GM04504 (cell line): ENCODE data around the gene BTRC.
"Not testable (repeated sequence)": the region's sequence is repeated elsewhere in the genome, so short reads cannot be mapped to it uniquely, and the experiment has no call there.

Source experiments
- DNase-seq: peaks from one replicate; pipeline ENCODE4 v3.0.0-alpha.2; 2012; ENCODE audit warnings: low read depth

Gene BTRC

DNA sequence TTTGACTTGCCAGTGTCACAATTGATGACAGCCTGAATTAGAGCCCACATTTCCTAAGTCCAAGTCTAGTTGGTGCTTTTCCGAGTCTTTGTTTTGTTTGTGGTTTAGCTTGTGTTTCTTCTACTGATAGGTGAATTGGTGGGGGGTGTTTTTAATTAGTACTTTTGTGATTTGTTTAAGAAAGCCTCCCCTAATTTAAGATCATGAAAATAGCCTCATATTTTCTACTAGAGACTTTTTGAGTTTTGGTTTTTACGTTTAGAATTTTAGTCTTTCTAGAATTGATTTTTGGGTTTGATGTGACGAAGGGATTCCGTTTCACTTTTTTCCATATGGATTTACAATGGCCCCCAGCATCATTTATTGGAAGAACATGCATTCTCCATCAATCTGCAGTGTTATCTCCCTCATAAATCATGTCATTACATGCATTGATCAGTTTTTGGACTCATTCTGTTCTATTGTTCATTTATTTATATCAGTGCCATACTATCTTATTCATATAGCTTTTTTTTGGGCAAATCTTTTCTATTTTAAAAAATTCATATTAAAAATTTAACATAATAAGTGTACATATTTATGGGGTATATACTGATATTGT lies 32.8 kb downstream of the BTRC start:
- no peak for DNase-seq

DNA sequence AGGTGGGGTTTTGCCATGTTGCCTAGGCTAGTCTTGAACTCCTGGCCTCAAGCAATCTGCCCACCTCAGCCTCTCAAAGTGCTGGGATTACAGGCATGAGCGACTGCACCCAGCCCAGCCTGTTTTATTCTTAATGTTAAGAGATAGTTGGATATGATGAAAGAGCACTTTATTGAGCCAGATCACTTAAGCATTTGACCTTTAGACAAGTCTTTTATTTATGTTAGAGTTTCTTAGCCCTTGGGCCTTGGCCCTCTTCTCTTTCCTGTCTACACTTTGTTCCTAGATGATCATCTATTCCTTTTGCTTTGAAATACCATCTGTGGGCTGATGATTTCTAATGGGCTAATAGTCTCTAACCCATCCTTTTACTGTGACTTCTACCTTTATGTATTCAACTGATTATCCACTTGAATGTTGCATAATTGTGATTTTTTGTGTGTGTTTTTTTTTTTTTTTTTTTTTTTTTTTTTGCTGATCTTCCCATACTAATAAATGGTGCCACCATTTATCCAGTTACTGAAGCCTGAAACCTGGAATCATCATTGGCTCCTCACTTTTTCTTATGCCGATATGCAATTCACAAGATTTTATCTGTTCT lies 34.8 kb downstream of the BTRC start:
- DNase-seq: no peak

DNA sequence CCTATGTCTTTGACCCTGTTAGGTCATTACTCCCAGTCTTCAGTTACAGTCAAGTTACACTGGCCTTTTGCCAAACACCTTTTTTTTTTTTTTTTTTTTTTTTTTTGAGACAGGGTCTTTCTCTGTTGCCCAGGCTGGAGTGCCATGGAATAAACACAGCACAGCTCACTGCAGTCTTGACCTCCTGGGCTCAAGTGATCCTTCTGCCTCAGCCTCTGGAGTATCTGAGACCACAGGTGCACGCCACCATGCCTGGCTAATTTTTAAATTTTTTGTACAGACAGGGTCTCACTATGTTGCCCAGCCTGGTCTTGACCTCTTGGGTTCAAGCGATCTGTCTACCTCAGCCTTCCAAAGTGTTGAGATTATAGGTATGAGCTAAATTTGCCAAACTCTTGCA lies 35.6 kb downstream of the BTRC start:
- DNase-seq: not testable (repeated sequence)

DNA sequence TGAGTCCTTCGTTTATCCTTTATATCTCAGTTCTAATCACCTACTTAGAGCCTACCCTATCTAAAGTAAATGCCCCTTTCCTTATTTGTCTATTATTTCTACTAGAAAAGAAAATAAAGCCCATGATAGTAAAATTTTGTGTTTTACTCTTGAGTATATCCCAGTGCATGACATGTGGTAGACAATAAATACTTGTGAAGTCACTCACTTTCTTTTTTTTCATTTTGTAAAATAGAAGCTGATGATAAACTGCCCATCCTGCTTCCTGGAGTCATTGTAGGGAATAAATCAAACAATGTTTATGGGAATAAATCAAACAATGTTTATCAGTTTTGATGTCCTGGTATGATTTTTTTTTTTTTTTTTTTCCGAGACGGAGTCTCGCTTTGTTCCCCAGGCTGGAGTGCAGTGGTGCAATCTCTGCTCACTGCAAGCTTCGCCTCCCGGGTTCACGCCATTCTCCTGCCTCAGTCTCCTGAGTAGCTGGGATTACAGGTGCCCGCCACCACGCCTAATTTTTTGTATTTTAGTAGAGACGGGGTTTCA lies 36.1 kb downstream of the BTRC start:
- DNase-seq: no peak

DNA sequence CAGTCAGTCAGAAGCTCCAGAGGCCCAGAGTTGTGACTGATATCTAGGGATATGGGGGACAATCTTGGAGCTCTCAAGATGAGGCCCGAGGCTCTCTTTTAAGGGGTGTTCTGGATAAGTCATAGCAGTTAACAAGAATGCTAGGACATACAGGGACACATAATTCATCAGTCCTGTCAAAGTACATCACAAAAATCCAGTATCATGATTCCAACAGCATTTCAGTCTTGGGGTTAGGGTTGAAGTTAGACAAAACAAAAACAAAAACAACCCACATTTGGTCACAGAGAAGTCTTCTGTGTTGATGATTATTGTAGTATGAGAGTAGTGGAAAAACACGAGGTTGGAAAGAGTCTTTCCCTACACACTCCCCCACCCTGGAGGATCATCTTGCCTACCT lies 39.4 kb downstream of the BTRC start:
- no peak for DNase-seq

DNA sequence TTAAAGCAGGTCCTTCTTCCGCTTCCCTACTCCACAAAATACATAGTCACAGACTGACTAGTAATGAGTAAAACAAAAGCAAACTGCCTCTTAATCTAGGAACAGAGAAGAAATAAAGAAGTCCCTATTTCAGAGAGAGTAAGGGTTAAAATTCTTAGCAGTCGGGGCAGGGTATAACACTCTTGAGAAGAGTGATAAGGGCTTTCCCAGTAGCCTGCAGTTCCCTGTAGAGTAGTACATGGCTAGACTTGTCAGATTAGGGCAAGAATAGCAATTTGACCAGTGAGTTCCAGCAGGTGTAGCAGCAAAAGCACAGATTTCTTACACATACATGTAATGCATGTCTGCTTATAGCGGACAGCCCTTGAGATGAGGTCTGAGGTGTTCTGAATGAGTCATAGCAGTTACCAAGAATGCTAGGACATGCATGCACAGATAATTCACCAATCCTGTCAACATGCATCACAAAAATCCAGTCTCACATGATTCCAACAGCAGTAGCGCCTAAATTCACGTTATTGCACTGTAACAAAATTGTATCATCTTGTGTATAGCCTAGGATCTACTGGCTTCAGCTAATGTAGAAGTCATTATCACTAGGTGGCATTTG lies 40.7 kb downstream of the BTRC start:
- DNase-seq: no peak

DNA sequence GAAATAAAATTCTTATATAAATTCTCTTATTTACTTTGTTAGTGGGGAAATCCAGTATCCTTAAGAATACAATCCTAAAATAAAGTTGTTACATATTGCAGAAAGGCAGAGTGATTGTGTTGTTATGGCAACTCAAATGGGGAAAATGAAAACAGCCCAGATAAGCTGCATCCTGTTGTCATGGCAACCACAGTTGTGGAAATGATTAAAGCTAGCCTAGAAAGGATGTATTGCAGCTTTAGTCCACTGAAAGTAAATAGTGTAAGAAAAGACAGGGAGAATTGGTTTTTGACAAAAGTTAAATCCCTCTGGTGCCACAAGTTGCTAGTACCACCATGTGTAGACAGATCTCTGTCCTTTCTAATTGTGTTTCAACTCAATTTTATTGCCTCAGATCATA lies 43.2 kb downstream of the BTRC start:
- DNase-seq: peak; percentile 29

DNA sequence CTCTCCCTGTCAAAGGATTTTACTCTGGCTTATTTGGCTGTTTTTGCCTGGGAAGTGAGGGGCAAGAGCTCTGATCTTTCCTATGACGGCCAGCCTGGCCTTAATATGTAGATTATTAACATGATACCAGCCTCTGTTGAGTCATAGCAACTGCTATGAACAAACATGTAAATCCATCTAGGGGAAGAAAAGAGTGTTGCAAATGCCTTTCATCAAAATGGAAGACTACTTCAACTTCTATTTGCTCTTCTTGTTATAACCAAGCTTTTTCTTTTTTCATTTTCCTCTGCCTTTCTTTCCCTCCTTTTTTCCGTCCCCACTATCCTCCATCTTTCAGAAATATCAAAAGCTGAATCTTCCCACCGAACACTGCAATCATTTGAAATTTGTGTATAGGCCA lies 46.6 kb downstream of the BTRC start:
- DNase-seq: no peak

DNA sequence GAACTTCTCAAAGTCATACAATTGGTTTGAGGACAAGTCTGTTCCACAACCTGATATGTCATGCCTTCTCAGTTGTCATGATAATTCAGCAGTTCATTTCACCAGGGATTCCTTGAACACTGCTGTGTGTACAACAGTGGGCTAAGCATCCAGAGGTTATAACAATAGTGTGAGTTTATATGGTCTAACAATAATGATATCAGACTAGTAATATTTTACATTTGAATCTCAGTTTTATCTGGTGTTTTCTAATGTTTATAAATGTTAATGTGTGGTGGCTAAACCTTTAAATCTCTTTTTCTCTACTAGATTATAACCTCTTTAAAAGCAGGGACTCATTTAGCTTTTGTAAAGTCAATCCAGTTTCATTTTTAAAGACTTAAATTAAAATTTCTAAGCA lies 48.7 kb downstream of the BTRC start:
- no peak for DNase-seq

DNA sequence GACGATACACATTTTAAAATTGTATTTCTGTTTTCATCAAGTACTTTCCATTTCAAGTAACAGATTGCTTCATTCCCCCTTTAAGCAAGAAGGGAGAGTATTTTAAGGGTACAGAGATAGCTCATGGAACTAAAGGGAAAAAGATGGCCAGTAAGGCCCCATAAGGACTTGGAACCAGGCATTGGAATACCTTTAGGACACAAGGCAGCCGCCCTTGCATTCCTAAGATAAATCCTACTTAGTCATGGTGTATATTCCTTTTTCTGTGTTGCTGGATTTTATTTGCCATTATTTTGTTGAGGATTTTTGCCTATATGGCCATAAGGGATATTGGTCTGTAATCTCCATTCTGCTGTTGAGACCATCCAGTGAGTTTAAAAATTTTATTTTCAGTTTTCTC lies 49.2 kb downstream of the BTRC start:
- DNase-seq: no peak

DNA sequence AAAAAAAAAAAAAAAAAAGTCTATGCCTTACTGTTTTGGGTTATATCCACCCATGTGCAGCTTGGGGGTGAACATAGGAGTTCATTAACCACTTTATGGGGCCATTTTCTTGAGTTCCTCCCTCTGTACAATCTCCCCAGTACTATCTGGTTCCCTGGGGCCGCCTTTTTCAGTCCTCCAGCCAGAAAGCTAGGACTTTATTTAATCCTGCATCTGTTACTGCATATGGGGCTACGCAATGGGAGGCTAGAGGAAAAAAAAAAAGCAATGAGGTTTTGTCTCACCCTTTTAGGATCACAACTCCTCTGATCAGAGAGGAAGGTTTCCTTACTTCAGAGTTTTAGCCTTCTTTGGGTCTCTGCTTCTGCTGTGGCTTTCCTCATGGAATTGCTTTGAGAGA lies 51.0 kb downstream of the BTRC start:
- DNase-seq: no peak

DNA sequence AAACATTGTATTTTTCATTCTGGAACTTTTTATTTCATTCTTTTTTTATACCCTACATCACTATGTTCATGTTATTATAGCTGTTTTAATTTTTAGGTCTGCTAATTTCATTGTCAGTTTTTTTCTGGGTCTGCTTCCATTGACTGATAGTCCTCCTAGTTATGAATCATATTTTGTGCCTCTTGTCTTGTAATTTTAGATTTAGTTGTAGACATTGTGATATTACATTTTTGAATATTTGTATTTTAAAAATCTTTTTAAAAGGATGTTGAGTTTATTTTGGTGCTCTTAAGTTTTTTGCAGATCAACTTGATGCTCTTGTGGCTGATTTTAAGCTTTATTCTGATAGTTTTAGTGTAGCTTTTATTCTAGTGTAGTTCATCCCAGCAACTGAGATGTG lies 57.6 kb downstream of the BTRC start:
- DNase-seq: no peak

DNA sequence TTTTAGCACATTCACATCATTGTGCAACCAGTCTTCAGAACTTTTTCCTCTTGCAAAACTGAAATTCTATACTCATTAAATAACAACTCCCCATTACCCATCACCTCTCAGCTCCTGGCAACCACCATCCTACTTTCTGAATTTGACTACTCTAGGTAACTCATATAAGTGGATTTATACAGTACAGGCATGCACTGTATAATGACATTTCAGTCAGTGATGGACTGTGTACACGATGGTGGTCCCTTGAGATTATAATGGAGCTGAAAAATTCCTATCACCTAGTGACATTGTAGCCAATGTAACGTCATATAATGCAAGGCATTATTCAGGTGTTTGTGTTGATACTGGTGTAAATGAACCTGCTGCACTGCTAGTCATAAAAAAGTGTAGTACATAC lies 60.1 kb downstream of the BTRC start:
- no peak for DNase-seq

DNA sequence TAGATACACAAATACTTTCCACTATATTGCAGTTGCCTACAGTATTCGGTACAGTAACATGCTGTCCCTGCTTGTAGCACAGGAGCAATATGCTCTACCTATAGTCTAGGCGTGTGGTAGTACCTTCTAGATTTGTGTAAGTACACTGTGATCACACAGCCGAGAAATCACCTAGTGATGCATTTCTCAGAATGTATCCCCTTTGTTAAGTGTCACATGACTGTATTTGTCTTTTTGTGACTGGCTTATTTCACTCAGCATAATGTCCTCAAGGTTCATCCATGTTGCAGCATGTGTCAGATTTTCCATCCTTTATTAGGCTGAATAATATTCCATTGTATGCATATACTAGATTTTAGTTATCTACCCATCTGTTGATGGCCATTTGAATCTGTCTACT lies 61.9 kb downstream of the BTRC start:
- no peak for DNase-seq

DNA sequence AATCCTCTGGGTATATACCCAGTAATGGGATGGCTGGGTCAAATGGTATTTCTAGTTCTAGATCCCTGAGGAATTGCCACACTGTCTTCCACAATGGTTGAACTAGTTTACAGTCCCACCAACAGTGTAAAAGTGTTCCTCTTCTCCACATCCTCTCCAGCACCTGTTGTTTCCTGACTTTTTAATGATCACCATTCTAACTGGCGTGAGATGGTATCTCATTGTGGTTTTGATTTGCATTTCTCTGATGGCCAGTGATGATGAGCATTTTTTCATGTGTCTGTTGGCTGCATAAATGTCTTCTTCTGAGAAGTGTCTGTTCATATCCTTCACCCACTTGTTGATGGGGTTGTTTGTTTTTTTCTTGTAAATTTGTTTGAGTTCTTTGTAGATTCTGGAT lies 68.0 kb downstream of the BTRC start:
- DNase-seq: not testable (repeated sequence)

DNA sequence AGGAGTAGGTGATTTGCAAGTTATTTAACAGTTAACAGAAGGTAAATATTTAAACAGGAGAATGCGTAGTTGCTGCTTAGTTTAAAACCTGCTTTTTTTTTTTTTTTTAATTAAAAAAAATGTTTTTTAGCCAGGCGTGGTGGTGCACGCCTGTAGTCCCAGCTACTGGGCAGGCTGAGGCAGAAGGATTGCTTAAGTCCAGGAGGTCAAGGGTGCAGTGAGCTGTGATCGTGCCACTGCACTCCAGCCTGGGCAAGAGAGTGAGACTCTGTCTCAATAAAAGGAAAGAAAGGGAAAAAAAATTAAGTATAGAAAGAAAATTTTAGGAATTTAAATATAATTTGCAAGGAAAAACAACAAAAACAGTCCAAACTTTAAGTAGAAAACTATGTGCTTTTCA lies 71.6 kb downstream of the BTRC start:
- no peak for DNase-seq

DNA sequence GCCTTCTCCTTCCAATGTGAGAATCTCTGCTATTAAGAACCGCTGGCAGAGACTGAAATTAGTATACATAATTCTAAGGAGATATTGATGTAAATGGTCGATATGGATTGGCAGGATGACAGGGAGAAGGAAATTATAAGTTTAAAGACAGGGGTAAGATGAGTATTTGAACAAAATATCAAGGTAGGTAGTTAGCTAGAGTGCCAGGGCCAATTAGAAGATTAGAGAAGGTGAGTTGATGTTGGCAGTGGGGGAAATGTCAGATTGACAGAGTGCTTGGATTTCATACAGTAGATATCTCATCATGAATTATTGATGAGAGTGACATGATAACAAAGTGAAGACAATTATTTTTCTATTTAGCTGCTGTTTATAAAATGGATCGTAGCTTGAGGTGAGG lies 74.1 kb downstream of the BTRC start:
- no peak for DNase-seq

DNA sequence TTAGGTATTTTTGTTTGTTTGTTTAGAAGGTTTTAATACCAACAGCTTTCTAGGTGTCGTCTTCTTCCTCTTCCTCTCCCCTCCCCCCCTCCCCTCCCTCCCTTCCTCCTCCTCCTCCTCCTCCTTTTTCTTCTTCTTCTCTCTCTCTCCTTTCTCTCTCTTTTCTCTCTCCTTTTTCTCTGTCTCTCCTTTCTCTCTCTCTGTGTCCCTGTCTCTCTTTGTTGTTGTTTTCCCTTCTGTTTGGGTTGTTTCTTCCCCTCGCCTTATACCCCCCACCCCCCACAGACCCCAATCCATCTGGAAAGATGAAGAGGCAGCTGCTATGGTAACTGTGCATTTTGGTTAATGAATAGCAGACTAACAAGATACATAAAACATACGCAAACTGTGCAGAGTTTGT lies 75.5 kb downstream of the BTRC start:
- DNase-seq: no peak

DNA sequence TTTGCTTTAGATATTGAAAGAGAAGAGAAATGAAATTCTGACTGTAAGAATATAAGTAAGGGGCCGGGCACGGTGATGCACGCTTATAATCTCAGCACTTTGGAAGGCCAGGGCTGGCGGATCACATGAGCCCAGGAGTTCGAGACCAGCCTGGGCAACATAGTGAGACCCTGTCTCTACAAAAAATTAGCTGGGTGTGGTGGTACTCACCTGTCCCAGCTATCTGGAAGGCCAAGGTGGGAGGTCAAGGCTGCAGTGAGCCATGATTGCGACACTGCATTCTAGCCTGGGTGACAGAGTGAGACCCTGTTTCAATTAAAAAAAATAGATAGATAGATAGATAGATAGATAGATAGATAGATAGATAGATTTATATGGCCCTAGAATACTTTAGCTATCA lies 82.3 kb downstream of the BTRC start:
- DNase-seq: no peak

DNA sequence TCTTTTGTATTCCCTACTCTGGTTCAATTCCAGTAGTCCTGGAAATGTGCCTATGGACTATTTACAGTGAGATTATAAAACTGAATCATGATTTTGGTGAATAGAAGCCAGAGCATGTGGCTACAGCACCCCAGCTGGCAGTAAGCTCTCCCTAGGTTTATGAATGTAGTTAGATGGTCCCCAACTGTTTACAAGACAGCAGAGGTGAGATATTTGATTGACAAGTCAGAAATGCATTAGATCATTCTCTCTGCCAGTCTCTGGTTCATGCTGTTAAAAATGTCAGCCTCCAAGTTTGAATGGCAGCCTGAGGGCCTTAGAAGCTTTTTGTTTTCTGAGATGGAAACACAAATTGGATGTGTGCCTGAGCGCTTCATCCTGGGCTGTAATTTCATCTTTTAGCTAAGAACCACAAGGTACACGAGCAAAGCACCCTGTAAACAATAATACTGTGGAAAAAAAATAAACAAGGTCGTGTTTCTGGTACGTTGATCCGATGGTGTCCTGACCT lies 85.0 kb downstream of the BTRC start:
- no peak for DNase-seq

DNA sequence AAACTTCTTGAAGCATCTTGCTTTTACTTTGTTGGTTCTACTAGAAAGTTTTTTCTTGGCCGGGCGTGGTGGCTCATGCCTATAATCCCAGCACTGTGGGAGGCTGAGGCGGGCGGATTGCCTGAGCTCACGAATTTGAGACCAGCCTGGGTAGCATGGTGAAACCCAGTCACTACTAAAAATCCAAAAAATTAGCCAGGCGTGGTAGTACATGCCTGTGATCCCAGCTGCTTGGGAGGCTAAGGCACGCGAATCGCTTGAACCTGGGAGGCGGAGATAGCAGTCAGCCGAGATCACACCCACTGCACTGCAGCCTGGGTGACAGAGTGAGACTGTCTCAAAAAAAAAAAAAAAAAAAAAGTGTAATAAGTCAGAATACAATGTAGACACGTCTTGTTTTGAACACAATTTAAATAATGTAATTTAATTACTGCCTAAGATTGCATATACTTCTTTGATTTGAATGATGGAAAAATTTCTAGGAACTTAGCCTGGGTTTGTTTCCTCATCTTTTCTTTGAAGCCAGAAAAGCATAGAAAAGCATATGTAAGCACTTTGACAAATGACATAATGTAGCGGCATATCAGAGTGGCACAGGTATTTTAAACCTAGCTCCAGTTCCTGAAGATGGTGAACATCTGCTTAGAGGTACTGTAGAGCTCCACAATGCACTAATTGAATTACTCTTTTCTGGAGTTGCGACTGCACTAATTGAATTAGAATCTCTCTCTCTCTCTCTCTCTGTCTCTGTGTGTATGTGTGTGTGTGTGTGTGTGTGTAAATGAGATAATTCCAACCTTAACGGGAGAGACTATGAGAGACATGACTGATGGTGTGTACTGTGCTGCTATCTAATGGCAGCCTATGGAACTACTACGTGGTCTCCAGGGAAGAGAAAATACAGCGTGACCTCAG lies 87.8 kb downstream of the BTRC start:
- DNase-seq: peak; percentile 39

DNA sequence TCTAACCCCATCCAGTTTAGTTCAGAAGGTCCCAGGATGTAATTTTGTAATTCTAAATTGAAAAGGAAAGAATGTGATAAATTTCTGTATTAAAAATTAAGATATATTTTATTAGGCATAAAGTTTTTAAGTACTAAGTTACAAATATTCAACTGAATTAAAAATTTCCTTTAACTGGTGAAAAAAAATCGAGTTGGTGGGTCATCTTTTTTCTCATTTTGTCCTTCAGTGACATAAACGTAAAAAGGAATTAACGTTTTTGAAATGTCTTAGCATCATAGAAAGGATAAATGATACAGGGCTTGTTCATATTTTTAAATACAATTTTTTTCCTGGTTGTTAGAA lies 88.5 kb downstream of the BTRC start:
- DNase-seq: no peak
